GM11168 (cell line): ENCODE measurements around the gene COG6.

Source experiments
- in situ Hi-C: fragments of 300-500 bp; cut with MboI; formaldehyde crosslinking; loops from one replicate; pipeline ENCODE4 v1.12.0; 2022; ENCODE audit warnings: low sequenced_read_pairs; ENCODE audit not compliant: unreplicated experiment

COG6 gene

GRCh38 chr13:39675904-39676303, 20.4 kb downstream of the COG6 start:
- in situ Hi-C loops, result loop anchor here (25.0 kb wide), 1 partner anchor 261 kb away; no protein-coding TSS in a partner anchor

GRCh38 chr13:39676315-39676876, 20.9 kb downstream of the COG6 start:
- in situ Hi-C loops, result loop anchor here (25.0 kb wide), 1 partner anchor 261 kb away; no protein-coding TSS in a partner anchor

GRCh38 chr13:39682310-39682709, 26.8 kb downstream of the COG6 start:
- in situ Hi-C loops, result loop anchor here (25.0 kb wide), 1 partner anchor 255 kb away; no protein-coding TSS in a partner anchor

GRCh38 chr13:39682788-39683187, 27.3 kb downstream of the COG6 start:
- in situ Hi-C loops, result loop anchor here (25.0 kb wide), 1 partner anchor 255 kb away; no protein-coding TSS in a partner anchor

GRCh38 chr13:39684531-39685137, 29.2 kb downstream of the COG6 start:
- in situ Hi-C loops, result loop anchor here (25.0 kb wide), 1 partner anchor 253 kb away; no protein-coding TSS in a partner anchor

- in situ Hi-C loops, result loop anchor here (25.0 kb wide), 1 partner anchor 252 kb away; no protein-coding TSS in a partner anchor
Measured at GRCh38 chr13:39685652-39686051, 30.2 kb downstream of the COG6 start.

GRCh38 chr13:39688278-39688677, 32.8 kb downstream of the COG6 start:
- in situ Hi-C loops, result loop anchor here (25.0 kb wide), 1 partner anchor 249 kb away; no protein-coding TSS in a partner anchor

- in situ Hi-C loops, result loop anchor here (25.0 kb wide), 1 partner anchor 248 kb away; no protein-coding TSS in a partner anchor
Measured at GRCh38 chr13:39688699-39689405, 33.4 kb downstream of the COG6 start.

GRCh38 chr13:39692660-39693438, 37.4 kb downstream of the COG6 start:
- in situ Hi-C loops, result loop anchor here (25.0 kb wide), 1 partner anchor 244 kb away; no protein-coding TSS in a partner anchor

GRCh38 chr13:39699274-39699673, 43.8 kb downstream of the COG6 start:
- in situ Hi-C loops, result loop anchor here (25.0 kb wide), 1 partner anchor 238 kb away; no protein-coding TSS in a partner anchor

- in situ Hi-C loops, result no loop called here
Measured at GRCh38 chr13:39712626-39713025, 57.2 kb downstream of the COG6 start.

GRCh38 chr13:39729156-39729555, 73.7 kb downstream of the COG6 start:
- in situ Hi-C loops, result no loop called here

- in situ Hi-C loops, result no loop called here
Measured at GRCh38 chr13:39734952-39735351, 79.5 kb downstream of the COG6 start.

- in situ Hi-C loops, result no loop called here
Measured at GRCh38 chr13:39737047-39737446, 81.6 kb downstream of the COG6 start.

GRCh38 chr13:39740761-39741160, 85.3 kb downstream of the COG6 start:
- in situ Hi-C loops, result no loop called here

GRCh38 chr13:39748961-39749360, 93.5 kb downstream of the COG6 start:
- in situ Hi-C loops, result no loop called here

- in situ Hi-C loops, result no loop called here
Measured at GRCh38 chr13:39749528-39749927, 94.1 kb downstream of the COG6 start.

GRCh38 chr13:39751805-39752204, 96.3 kb downstream of the COG6 start:
- in situ Hi-C loops, result no loop called here

GRCh38 chr13:39760521-39760920, 105.1 kb downstream of the COG6 start:
- in situ Hi-C loops, result no loop called here

GRCh38 chr13:39765801-39766463, 110.5 kb downstream of the COG6 start:
- in situ Hi-C loops, result no loop called here
